ENCODE data around the gene MSX1. TPM values are rescaled to one million over a fixed set of nuclear protein-coding genes. Genes with fewer than 3 reads are reported as not detected.

The MSX1 gene
- total and polyA plus RNA-seq, 2 experiments from 2014 or later: 0.61 TPM; not detected in 1

DNA sequence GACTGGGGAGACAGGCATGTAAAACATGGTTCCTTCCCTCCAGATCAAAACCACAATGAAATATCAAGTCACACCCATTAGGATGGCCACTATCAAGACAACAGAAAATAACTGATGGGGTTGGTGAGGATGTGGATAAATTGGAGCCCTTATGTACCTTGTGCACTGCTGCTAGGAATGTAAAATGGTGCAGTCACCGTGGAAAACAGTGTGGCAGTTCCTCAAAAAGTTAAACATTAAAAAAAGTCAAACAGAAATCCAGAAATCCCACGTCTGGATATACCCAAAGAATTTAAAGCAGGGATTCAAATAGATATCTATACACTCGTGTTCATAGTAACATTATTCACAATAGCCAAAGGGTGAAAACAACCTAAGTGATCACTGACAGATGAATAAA is 35.2 kb upstream of the MSX1 start (continued):
- TF ChIP-seq, protein P1, sequence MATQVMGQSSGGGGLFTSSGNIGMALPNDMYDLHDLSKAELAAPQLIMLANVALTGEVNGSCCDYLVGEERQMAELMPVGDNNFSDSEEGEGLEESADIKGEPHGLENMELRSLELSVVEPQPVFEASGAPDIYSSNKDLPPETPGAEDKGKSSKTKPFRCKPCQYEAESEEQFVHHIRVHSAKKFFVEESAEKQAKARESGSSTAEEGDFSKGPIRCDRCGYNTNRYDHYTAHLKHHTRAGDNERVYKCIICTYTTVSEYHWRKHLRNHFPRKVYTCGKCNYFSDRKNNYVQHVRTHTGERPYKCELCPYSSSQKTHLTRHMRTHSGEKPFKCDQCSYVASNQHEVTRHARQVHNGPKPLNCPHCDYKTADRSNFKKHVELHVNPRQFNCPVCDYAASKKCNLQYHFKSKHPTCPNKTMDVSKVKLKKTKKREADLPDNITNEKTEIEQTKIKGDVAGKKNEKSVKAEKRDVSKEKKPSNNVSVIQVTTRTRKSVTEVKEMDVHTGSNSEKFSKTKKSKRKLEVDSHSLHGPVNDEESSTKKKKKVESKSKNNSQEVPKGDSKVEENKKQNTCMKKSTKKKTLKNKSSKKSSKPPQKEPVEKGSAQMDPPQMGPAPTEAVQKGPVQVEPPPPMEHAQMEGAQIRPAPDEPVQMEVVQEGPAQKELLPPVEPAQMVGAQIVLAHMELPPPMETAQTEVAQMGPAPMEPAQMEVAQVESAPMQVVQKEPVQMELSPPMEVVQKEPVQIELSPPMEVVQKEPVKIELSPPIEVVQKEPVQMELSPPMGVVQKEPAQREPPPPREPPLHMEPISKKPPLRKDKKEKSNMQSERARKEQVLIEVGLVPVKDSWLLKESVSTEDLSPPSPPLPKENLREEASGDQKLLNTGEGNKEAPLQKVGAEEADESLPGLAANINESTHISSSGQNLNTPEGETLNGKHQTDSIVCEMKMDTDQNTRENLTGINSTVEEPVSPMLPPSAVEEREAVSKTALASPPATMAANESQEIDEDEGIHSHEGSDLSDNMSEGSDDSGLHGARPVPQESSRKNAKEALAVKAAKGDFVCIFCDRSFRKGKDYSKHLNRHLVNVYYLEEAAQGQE (IDR thresholded peaks at IDR 0.05; ENCODE audit: unreplicated experiment): no peak
- TF ChIP-seq ZNF114 (CRISPR knock-in tag; IDR thresholded peaks at IDR 0.05) (no peak), STAT1 (IDR thresholded peaks at IDR 0.05; ENCODE audit: unreplicated experiment) (no peak)
- TF ChIP-seq, protein P2, sequence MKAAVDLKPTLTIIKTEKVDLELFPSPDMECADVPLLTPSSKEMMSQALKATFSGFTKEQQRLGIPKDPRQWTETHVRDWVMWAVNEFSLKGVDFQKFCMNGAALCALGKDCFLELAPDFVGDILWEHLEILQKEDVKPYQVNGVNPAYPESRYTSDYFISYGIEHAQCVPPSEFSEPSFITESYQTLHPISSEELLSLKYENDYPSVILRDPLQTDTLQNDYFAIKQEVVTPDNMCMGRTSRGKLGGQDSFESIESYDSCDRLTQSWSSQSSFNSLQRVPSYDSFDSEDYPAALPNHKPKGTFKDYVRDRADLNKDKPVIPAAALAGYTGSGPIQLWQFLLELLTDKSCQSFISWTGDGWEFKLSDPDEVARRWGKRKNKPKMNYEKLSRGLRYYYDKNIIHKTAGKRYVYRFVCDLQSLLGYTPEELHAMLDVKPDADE (IDR thresholded peaks at IDR 0.05): no peak

DNA sequence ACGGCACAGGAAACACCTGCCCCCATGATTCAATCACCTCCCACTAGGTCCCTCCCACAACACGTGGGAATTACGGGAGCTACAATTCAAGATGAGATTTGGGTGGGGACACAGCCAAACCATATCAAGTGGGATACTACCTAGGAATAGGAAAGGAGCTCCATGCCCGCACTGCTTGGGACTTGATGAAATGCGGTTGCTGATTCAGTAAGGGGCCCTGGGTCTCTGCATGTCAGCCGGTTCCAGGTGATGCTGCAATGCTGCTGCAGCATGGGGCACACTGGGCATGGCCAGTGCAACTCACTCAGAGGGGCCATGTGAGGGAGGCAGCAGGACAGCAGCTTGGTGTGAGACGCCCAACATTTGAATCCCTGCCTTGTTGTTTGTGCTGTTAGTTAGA is 34.0 kb upstream of the MSX1 start:
- H3K4me3 Mint-ChIP-seq: no peak overlapping the region
- TF ChIP-seq CTCF (conservative IDR thresholded peaks at IDR 0.05; ENCODE audit: low read depth in 2 of 2) (no peak), EZH2phosphoT487 (IDR thresholded peaks at IDR 0.05; ENCODE audit: unreplicated experiment) (no peak), STAT1 (IDR thresholded peaks at IDR 0.05; ENCODE audit: unreplicated experiment) (no peak), NANOG (IDR thresholded peaks at IDR 0.05; ENCODE audit: borderline replicate concordance) (no peak), POLR2AphosphoS5 (IDR thresholded peaks at IDR 0.05; ENCODE audit: low read depth) (no peak), ZNF114 (CRISPR knock-in tag; IDR thresholded peaks at IDR 0.05) (no peak), JUNB (IDR thresholded peaks at IDR 0.05; ENCODE audit: unreplicated experiment) (no peak), CREB1 (CRISPR knock-in tag; IDR thresholded peaks at IDR 0.05; ENCODE audit: low read depth) (no peak)
- TF ChIP-seq, protein P2 (IDR thresholded peaks at IDR 0.05): no peak
- TF ChIP-seq, protein P3, sequence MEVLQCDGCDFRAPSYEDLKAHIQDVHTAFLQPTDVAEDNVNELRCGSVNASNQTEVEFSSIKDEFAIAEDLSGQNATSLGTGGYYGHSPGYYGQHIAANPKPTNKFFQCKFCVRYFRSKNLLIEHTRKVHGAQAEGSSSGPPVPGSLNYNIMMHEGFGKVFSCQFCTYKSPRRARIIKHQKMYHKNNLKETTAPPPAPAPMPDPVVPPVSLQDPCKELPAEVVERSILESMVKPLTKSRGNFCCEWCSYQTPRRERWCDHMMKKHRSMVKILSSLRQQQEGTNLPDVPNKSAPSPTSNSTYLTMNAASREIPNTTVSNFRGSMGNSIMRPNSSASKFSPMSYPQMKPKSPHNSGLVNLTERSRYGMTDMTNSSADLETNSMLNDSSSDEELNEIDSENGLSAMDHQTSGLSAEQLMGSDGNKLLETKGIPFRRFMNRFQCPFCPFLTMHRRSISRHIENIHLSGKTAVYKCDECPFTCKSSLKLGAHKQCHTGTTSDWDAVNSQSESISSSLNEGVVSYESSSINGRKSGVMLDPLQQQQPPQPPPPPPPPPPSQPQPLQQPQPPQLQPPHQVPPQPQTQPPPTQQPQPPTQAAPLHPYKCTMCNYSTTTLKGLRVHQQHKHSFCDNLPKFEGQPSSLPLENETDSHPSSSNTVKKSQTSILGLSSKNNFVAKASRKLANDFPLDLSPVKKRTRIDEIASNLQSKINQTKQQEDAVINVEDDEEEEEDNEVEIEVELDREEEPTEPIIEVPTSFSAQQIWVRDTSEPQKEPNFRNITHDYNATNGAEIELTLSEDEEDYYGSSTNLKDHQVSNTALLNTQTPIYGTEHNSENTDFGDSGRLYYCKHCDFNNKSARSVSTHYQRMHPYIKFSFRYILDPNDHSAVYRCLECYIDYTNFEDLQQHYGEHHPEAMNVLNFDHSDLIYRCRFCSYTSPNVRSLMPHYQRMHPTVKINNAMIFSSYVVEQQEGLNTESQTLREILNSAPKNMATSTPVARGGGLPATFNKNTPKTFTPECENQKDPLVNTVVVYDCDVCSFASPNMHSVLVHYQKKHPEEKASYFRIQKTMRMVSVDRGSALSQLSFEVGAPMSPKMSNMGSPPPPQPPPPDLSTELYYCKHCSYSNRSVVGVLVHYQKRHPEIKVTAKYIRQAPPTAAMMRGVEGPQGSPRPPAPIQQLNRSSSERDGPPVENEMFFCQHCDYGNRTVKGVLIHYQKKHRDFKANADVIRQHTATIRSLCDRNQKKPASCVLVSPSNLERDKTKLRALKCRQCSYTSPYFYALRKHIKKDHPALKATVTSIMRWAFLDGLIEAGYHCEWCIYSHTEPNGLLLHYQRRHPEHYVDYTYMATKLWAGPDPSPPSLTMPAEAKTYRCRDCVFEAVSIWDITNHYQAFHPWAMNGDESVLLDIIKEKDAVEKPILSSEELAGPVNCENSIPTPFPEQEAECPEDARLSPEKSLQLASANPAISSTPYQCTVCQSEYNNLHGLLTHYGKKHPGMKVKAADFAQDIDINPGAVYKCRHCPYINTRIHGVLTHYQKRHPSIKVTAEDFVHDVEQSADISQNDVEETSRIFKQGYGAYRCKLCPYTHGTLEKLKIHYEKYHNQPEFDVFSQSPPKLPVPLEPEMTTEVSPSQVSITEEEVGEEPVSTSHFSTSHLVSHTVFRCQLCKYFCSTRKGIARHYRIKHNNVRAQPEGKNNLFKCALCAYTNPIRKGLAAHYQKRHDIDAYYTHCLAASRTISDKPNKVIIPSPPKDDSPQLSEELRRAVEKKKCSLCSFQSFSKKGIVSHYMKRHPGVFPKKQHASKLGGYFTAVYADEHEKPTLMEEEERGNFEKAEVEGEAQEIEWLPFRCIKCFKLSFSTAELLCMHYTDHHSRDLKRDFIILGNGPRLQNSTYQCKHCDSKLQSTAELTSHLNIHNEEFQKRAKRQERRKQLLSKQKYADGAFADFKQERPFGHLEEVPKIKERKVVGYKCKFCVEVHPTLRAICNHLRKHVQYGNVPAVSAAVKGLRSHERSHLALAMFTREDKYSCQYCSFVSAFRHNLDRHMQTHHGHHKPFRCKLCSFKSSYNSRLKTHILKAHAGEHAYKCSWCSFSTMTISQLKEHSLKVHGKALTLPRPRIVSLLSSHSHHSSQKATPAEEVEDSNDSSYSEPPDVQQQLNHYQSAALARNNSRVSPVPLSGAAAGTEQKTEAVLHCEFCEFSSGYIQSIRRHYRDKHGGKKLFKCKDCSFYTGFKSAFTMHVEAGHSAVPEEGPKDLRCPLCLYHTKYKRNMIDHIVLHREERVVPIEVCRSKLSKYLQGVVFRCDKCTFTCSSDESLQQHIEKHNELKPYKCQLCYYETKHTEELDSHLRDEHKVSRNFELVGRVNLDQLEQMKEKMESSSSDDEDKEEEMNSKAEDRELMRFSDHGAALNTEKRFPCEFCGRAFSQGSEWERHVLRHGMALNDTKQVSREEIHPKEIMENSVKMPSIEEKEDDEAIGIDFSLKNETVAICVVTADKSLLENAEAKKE (CRISPR knock-in tag; IDR thresholded peaks at IDR 0.05): no peak

More for the DNA sequence above, 34.0 kb upstream of the MSX1 start:
- Mint-ChIP-seq H3K4me1 (no peaks in the 10 kb centered on the region), H3K27me3 (ENCODE audit: insufficient read depth, low read depth, poor library complexity) (peaks cover 9% of the 10 kb centered on the region), H3K9me3 (peaks cover 14% of the 10 kb centered on the region), H3K27ac (no peak overlapping the region), H3K36me3 (ENCODE audit: low read depth) (peaks cover 7% of the 10 kb centered on the region; the same call in 2 of the 3 replicates)
- no peaks in the 10 kb centered on the region for H3F3A ChIP-seq (replicated peaks; ENCODE audit: low read depth)
- H3K9me2 ChIP-seq (ENCODE audit: insufficient read depth): no peaks in the 10 kb centered on the region
- DNase-seq (ENCODE audit: low spot score) (no peak), ATAC-seq (no peak)
- no peaks in the 10 kb centered on the region for H3K79me2 ChIP-seq (replicated peaks; ENCODE audit: insufficient read depth)
- no peaks in the 10 kb centered on the region for H3K4me1 ChIP-seq (ENCODE audit: insufficient read depth)
- no peak overlapping the region for H3K27ac ChIP-seq (ENCODE audit: low read depth)
- H3K36me3 ChIP-seq (ENCODE audit: insufficient read depth): no peaks in the 10 kb centered on the region
- H3K27me3 ChIP-seq (ENCODE audit: insufficient read depth): no peaks in the 10 kb centered on the region
- no peak overlapping the region for H3K4me2 ChIP-seq
- H3K4me3 ChIP-seq: no peak overlapping the region
- no peaks in the 10 kb centered on the region for H4K20me1 ChIP-seq (replicated peaks; ENCODE audit: insufficient read depth)
- H2AFZ ChIP-seq: no peak overlapping the region

Measured in GM23338 (cell line).